Measurements from ENCODE around the gene ZFPM1. TPM values are rescaled to one million over a fixed set of nuclear protein-coding genes. Genes with fewer than 3 reads are reported as not detected.

Gene ZFPM1
- total and polyA plus RNA-seq, 7 experiments from 2014 or later, result 0.15 to 28.1 (median 13.5) TPM

DNA sequence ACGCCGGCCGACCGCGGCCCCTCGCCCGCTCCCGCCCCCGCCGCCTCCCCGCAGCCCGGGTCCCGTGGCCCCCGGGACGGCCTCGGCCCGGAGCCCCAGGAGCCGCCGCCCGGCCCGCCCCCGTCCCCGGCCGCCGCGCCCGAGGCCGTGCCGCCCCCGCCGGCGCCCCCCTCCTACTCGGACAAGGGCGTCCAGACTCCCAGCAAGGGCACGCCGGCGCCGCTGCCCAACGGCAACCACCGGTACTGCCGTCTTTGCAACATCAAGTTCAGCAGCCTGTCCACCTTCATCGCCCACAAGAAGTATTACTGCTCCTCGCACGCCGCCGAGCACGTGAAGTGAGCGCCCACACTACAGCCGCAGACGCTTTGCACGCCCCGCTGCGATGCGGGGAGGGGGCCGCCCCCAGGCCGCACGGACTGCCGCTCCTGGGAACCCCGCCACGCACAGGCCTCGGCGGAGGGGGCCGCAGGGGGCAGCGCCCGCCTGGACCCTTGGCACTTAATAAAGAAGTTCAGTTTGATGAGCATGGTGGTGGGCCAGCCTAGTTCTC is 81.6 kb downstream of the ZFPM1 start:
- DNase-seq (peak in 5 of 9 donors; percentile 17 to 44 (median 23)), ATAC-seq (peak; percentile 31)
- Histone ChIP-seq H3K9me3 (ENCODE audit: control insufficient read depth in 2 of 3, low read length in 3 of 3) (no peaks in the 10 kb centered on the region), H3K27ac (ENCODE audit: low read depth, low read length) (peak overlapping the region; percentile 80), H3K4me3 (ENCODE audit: low read length) (peak overlapping the region; percentile 33), H3K36me3 (ENCODE audit: control insufficient read depth in 2 of 3, insufficient read depth in 3 of 3, low read length in 3 of 3) (no peaks in the 10 kb centered on the region), H3K27me3 (ENCODE audit: control insufficient read depth in 2 of 2, insufficient read depth in 2 of 2, low read length in 2 of 2) (no peaks in the 10 kb centered on the region), H3K4me1 (ENCODE audit: control insufficient read depth in 2 of 2, insufficient read depth in 2 of 2, low read length in 2 of 2) (peaks cover 0 to 9% of the 10 kb centered on the region in 2 donors)
- Mint-ChIP-seq H3K4me1 (peaks cover 9 to 16% (median 13%) of the 10 kb centered on the region in 7 donors), H3K4me3 (peak overlapping the region; percentile 44 to 87 (median 83)), H3K36me3 (peaks cover 0 to 2% (median 0%) of the 10 kb centered on the region in 5 donors), H3K27me3 (peaks cover 0 to 9% (median 0%) of the 10 kb centered on the region in 5 donors), H3K9me3 (peaks cover 0 to 2% (median 0%) of the 10 kb centered on the region in 11 donors), H3K27ac (peak overlapping the region in 8 of 9 donors; percentile 53 to 85 (median 74))
- intact Hi-C loops (cut with micrococcal nuclease), result loop anchor here (1.0 to 10.0 kb wide), 5 partner anchors 36 to 580 kb away; partner anchors contain the start of genes BANP (in 2 of the 2), ZC3H18 (in 2 of the 2) and MVD (in 1 of the 2)
- ChIA-PET CTCF (no interaction called here), POLR2A (interaction anchor here (1.0 kb wide), 1 partner anchor 80 kb away, joined by 3 read pairs; no protein-coding TSS in a partner anchor)

DNA sequence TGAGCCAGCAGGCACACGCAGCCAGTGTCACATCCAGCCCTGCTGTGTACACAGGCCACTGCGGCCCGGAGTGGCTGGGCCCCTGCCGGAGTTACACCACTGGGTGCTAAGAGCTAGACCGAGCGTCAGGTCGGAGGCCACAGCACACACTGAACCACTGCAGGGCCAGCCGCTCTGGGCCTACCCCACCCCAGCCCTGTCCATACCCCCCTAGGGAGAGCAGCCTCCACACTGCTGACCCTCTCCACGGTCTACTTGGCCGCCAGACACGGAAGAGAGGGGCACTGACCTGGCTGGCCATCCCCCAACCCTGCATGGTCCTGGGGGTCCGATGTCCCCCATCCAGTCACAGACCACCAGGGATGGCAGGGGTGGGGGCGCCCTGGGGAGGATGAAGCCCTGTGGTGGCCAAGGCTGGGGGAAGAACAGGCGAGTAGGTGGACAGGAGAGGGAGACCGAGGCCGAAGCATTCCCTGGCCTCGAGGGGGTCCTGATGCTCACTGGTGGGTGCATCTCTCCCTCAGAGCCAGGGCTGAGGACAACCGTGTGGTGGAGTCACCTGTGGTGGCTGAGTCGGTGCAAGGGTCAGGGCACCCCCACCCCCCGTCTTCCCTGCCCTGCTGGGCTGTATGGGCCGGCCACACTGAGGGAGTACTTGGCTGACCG is 82.2 kb downstream of the ZFPM1 start:
- H3K4me1 ChIP-seq (ENCODE audit: control insufficient read depth in 2 of 2, insufficient read depth in 2 of 2, low read length in 2 of 2), result peaks cover 0 to 9% of the 10 kb centered on the region in 2 donors
- no peak for DNase-seq

DNA sequence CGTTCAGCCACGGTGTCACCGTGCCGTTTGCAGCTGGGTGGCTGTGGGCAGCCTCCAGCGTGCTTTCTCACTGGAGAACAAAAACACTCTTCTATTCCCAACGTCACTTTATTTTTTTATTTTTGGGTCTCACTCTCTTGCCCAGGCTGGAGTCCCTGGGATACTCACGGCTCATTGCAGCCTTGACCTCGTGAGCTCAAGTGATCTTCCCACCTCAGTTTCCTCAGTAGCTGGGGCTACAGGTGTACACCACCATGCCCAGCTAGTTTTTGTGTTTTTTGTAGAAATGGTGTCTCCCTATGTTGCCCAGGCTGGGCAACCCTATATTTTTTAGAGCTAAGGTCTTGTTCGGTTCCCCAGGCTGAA is 82.8 kb downstream of the ZFPM1 start:
- Histone ChIP-seq H3K4me1 (ENCODE audit: control insufficient read depth in 2 of 2, insufficient read depth in 2 of 2, low read length in 2 of 2) (peaks cover 0 to 9% of the 10 kb centered on the region in 2 donors), H3K4me3 (ENCODE audit: low read length) (no peak overlapping the region), H3K36me3 (ENCODE audit: control insufficient read depth in 2 of 3, insufficient read depth in 3 of 3, low read length in 3 of 3) (no peaks in the 10 kb centered on the region), H3K27ac (ENCODE audit: low read depth, low read length) (no peak overlapping the region), H3K27me3 (ENCODE audit: control insufficient read depth in 2 of 2, insufficient read depth in 2 of 2, low read length in 2 of 2) (no peaks in the 10 kb centered on the region), H3K9me3 (ENCODE audit: control insufficient read depth in 2 of 3, low read length in 3 of 3) (no peaks in the 10 kb centered on the region)
- Mint-ChIP-seq H3K27me3 (peaks cover 0 to 9% (median under 1%) of the 10 kb centered on the region in 5 donors), H3K27ac (peak overlapping the region; percentile 53 to 93 (median 79)), H3K36me3 (peaks cover 0 to 2% (median 0%) of the 10 kb centered on the region in 5 donors), H3K9me3 (peaks cover 0 to 2% (median 0%) of the 10 kb centered on the region in 11 donors), H3K4me1 (peaks cover 9 to 16% (median 13%) of the 10 kb centered on the region in 7 donors), H3K4me3 (peak overlapping the region; percentile 46 to 90 (median 83))
- intact Hi-C loops (cut with micrococcal nuclease), result loop anchor here (2.0 to 10.0 kb wide), 2 partner anchors 35 to 581 kb away; partner anchors contain the start of genes BANP (in 2 of the 2) and ZC3H18 (in 1 of the 2)
- DNase-seq (no peak), ATAC-seq (no peak)
- CTCF ChIA-PET, result interaction anchor here (0.6 kb wide), 1 partner anchor 69 kb away, joined by 3 read pairs; no protein-coding TSS in a partner anchor
- POLR2A ChIA-PET, result interaction anchor here (0.9 kb wide), 1 partner anchor 34 kb away, joined by 3 read pairs; the partner anchor contains the start of gene ZC3H18

More for the DNA sequence above, 82.2 kb downstream of the ZFPM1 start:
- no peaks in the 10 kb centered on the region for H3K36me3 ChIP-seq (ENCODE audit: control insufficient read depth in 2 of 3, insufficient read depth in 3 of 3, low read length in 3 of 3)
- Mint-ChIP-seq H3K27me3 (peaks cover 0 to 9% (median 0%) of the 10 kb centered on the region in 5 donors), H3K4me1 (peaks cover 9 to 16% (median 13%) of the 10 kb centered on the region in 7 donors), H3K9me3 (peaks cover 0 to 2% (median 0%) of the 10 kb centered on the region in 11 donors), H3K4me3 (peak overlapping the region; percentile 46 to 90 (median 83)), H3K27ac (peak overlapping the region; percentile 53 to 93 (median 83)), H3K36me3 (peaks cover 0 to 2% (median 0%) of the 10 kb centered on the region in 5 donors)
- H3K27ac ChIP-seq (ENCODE audit: low read depth, low read length), result peak overlapping the region; percentile 51
- peak overlapping the region; percentile 33 for H3K4me3 ChIP-seq (ENCODE audit: low read length)
- H3K9me3 ChIP-seq (ENCODE audit: control insufficient read depth in 2 of 3, low read length in 3 of 3), result no peaks in the 10 kb centered on the region
- intact Hi-C loops (cut with micrococcal nuclease), result loop anchor here (2.0 to 10.0 kb wide), 2 partner anchors 35 to 581 kb away; partner anchors contain the start of genes BANP (in 2 of the 2) and ZC3H18 (in 1 of the 2)
- no peaks in the 10 kb centered on the region for H3K27me3 ChIP-seq (ENCODE audit: control insufficient read depth in 2 of 2, insufficient read depth in 2 of 2, low read length in 2 of 2)
- ATAC-seq, result no peak
- CTCF ChIA-PET, result interaction anchor here (0.6 kb wide), 1 partner anchor 69 kb away, joined by 3 read pairs; no protein-coding TSS in a partner anchor
- POLR2A ChIA-PET, result interaction anchor here (0.9 to 1.0 kb wide), 2 partner anchors 35 to 81 kb away, joined by 3 read pairs; partner anchors contain the start of gene ZC3H18

DNA sequence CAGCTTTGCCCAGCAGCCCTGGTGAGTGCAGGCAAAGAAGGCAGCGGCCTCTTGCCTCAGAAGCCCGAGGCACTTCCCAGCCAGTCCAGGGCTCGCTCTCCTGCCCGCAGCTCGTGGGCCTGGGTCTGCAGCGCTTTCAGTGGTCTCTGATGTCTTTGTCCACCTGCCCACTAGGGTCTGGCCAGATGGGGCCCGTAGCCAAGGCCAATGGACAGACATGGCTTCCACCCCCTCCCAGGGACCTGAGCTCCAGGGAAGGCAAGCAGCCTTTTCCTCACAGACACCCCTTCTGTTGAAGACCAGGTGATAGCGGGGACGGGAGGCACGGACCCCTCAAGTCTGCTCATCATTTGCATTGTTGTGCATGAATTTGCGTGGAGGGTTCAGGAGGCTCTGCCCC is 83.4 kb downstream of the ZFPM1 start:
- intact Hi-C loops (cut with micrococcal nuclease), result loop anchor here (10.0 kb wide), 1 partner anchor 582 kb away; the partner anchor contains the start of gene BANP (in 2 of the 2)
- DNase-seq, result no peak
- peak overlapping the region in 3 of 10 donors; percentile 84 to 90 (median 87) for H3K4me3 Mint-ChIP-seq

DNA sequence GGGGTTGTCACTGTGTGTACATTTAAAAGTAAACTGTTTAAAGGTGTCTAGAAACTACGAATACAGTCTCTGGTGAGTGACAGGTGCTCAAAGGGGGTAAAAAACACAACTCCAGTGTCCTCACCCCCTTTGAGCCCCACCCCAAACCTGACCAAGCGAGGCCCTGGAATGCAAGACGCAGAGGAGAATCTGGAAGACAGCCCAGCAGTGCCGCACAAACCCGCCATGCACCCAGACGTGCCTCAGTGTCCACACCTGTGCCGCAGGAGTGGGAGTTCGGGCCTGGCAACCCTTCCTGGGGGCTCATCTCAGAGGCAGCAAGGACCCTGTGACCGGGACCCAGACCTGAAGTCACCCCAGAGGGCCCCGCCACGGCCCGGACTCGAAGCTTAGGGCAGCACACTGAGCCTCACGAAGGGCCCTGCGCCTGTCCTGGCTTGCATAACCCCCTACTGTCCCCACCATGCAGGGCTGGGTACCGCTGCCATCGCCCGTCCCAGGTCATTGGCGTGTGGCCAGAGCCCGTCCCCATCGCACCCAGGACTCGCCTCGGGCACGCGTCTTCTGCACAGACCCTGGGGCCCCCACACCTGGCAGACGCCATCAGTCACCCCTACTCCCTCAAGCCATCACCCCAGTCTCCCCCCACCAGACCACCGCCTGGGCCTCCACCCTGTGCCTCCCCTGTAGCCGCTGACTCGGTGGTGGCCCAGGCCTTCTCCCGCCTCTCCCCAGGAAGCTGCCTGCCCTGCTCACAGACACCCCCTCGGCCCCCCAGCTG is 84.1 kb downstream of the ZFPM1 start:
- no peak overlapping the region for H3K27ac Mint-ChIP-seq
- peaks cover 0 to 11% (median 4%) of the 10 kb centered on the region in 5 donors for H3K27me3 Mint-ChIP-seq
- no peak overlapping the region for H3K4me3 ChIP-seq (ENCODE audit: low read length)
- CTCF ChIA-PET, result interaction anchor here (0.7 kb wide), 1 partner anchor 16 kb away, joined by 3 read pairs; no protein-coding TSS in a partner anchor
- H3K4me1 Mint-ChIP-seq, result peaks cover 9 to 16% (median 13%) of the 10 kb centered on the region in 7 donors
- peaks cover 0 to 2% (median 0%) of the 10 kb centered on the region in 5 donors for H3K36me3 Mint-ChIP-seq
- intact Hi-C loops (cut with micrococcal nuclease), result loop anchor here (10.0 kb wide), 1 partner anchor 582 kb away; the partner anchor contains the start of gene BANP (in 2 of the 2)
- H3K27ac ChIP-seq (ENCODE audit: low read depth, low read length), result no peak overlapping the region
- H3K4me3 Mint-ChIP-seq, result peak overlapping the region in 1 of 10 donors; percentile 38
- peaks cover 0 to 2% (median 0%) of the 10 kb centered on the region in 11 donors for H3K9me3 Mint-ChIP-seq
- ATAC-seq, result no peak
- POLR2A ChIA-PET, result no interaction called here
- DNase-seq, result no peak
- no peaks in the 10 kb centered on the region for H3K36me3 ChIP-seq (ENCODE audit: control insufficient read depth in 2 of 3, insufficient read depth in 3 of 3, low read length in 3 of 3)
- no peaks in the 10 kb centered on the region for H3K27me3 ChIP-seq (ENCODE audit: control insufficient read depth in 2 of 2, insufficient read depth in 2 of 2, low read length in 2 of 2)
- H3K9me3 ChIP-seq (ENCODE audit: control insufficient read depth in 2 of 3, low read length in 3 of 3), result peaks cover 0 to 1% (median 0%) of the 10 kb centered on the region in 3 experiments
- peaks cover 0 to 9% of the 10 kb centered on the region in 2 donors for H3K4me1 ChIP-seq (ENCODE audit: control insufficient read depth in 2 of 2, insufficient read depth in 2 of 2, low read length in 2 of 2)

More for the DNA sequence above, 83.4 kb downstream of the ZFPM1 start:
- ChIA-PET POLR2A (no interaction called here), CTCF (interaction anchor here (0.7 kb wide), 1 partner anchor 17 kb away, joined by 3 read pairs; no protein-coding TSS in a partner anchor)
- peaks cover 0 to 2% (median 0%) of the 10 kb centered on the region in 5 donors for H3K36me3 Mint-ChIP-seq
- H3K36me3 ChIP-seq (ENCODE audit: control insufficient read depth in 2 of 3, insufficient read depth in 3 of 3, low read length in 3 of 3), result no peaks in the 10 kb centered on the region
- H3K9me3 Mint-ChIP-seq, result peaks cover 0 to 2% (median 0%) of the 10 kb centered on the region in 11 donors
- H3K4me3 ChIP-seq (ENCODE audit: low read length), result no peak overlapping the region
- no peak overlapping the region for H3K27ac ChIP-seq (ENCODE audit: low read depth, low read length)
- no peaks in the 10 kb centered on the region for H3K9me3 ChIP-seq (ENCODE audit: control insufficient read depth in 2 of 3, low read length in 3 of 3)
- H3K4me1 ChIP-seq (ENCODE audit: control insufficient read depth in 2 of 2, insufficient read depth in 2 of 2, low read length in 2 of 2), result peaks cover 0 to 9% of the 10 kb centered on the region in 2 donors
- peak overlapping the region in 3 of 9 donors; percentile 43 to 72 (median 66) for H3K27ac Mint-ChIP-seq
- H3K27me3 Mint-ChIP-seq, result peaks cover 0 to 9% (median 4%) of the 10 kb centered on the region in 5 donors
- H3K4me1 Mint-ChIP-seq, result peaks cover 9 to 16% (median 13%) of the 10 kb centered on the region in 7 donors
- ATAC-seq, result no peak
- H3K27me3 ChIP-seq (ENCODE audit: control insufficient read depth in 2 of 2, insufficient read depth in 2 of 2, low read length in 2 of 2), result no peaks in the 10 kb centered on the region

All from naive thymus-derived CD4-positive, alpha-beta T cell (primary cell).